HEK293 (cell line): ENCODE data around the gene CDKAL1.

Experiments used
- CTCF ChIA-PET: fragments of 350-600 bp; formaldehyde crosslinking; extraction: SDS; loops from one replicate; lab custom pipeline; 2021; ENCODE audit warnings: antibody characterized with exemption; lab: Yijun Ruan, JAX
- POLR2A ChIA-PET: fragments of 300-600 bp; formaldehyde crosslinking; extraction: SDS; loops from one replicate; lab custom pipeline; 2020; ENCODE audit warnings: antibody characterized with exemption, inconsistent platforms; lab: Yijun Ruan, JAX
- H3K27ac ChIP-seq: fragments of 200-500 bp; sonication (Bioruptor generic); 2 replicates; pipeline ENCODE4 v1.5.1; 2014; ENCODE audit warnings: low read depth, low read length, control low read depth, inconsistent platforms; ENCODE audit errors: extremely low read depth
- H3K36me3 ChIP-seq, 2 experiments: fragments of 200-500 bp in 1 of 2; sonication (Bioruptor generic) in 1 of 2; 1 replicate in 1 of 2; 2 replicates in 1 of 2; pipeline ENCODE4 v1.5.1; 2014 to 2017; ENCODE audit warnings: inconsistent platforms in 2 of 2, low read length in 2 of 2; ENCODE audit not compliant: control insufficient read depth in 2 of 2, insufficient read depth in 1 of 2
- H3K4me1 ChIP-seq: fragments of 200-500 bp; sonication (Bioruptor generic); 2 replicates; pipeline ENCODE4 v1.5.1; 2014; ENCODE audit warnings: mild to moderate bottlenecking, low read length, inconsistent platforms; ENCODE audit not compliant: control insufficient read depth, insufficient read depth
- H3K4me3 ChIP-seq: 2 replicates; pipeline ENCODE4 v1.5.1; 2011; ENCODE audit warnings: low read depth, mild to moderate bottlenecking, control low read depth, low read length, moderate library complexity
- H3K9me3 ChIP-seq: fragments of 200-500 bp; sonication (Bioruptor generic); 2 replicates; pipeline ENCODE4 v1.5.1; 2014; ENCODE audit warnings: low read depth, low read length, inconsistent platforms; ENCODE audit not compliant: control insufficient read depth, insufficient read depth
- HOXD13 ChIP-seq: sonication (generic); formaldehyde crosslinking; IDR thresholded peaks from 2 replicates; pipeline ENCODE4 v1.8.0; 2022; ENCODE audit warnings: missing genetic modification reagents, borderline replicate concordance
- KLF17 ChIP-seq: fragments of 450-650 bp; formaldehyde crosslinking; IDR thresholded peaks from 2 replicates; pipeline ENCODE4 v1.5.1; 2016; ENCODE audit warnings: missing biosample characterization, missing genetic modification characterization
- MYNN ChIP-seq: fragments of 450-650 bp; formaldehyde crosslinking; IDR thresholded peaks from 2 replicates; pipeline ENCODE4 v1.5.1; 2016; ENCODE audit warnings: missing biosample characterization, missing genetic modification characterization, borderline replicate concordance
- REPIN1 ChIP-seq: fragments of 450-650 bp; formaldehyde crosslinking; IDR thresholded peaks from 2 replicates; pipeline ENCODE4 v1.5.1; 2017; ENCODE audit warnings: missing biosample characterization, missing genetic modification characterization, low read depth
- SP2 ChIP-seq: fragments of 450-650 bp; formaldehyde crosslinking; IDR thresholded peaks from 2 replicates; pipeline ENCODE4 v1.5.1; 2016; ENCODE audit warnings: missing biosample characterization, missing genetic modification characterization
- YY1 ChIP-seq: fragments of 450-650 bp; formaldehyde crosslinking; IDR thresholded peaks from 2 replicates; pipeline ENCODE4 v1.5.1; 2018; ENCODE audit warnings: missing biosample characterization, missing genetic modification characterization
- ZNF133 ChIP-seq: fragments of 450-650 bp; formaldehyde crosslinking; IDR thresholded peaks from 2 replicates; pipeline ENCODE4 v1.5.1; 2016; ENCODE audit warnings: missing biosample characterization, missing genetic modification characterization
- ZNF146 ChIP-seq: fragments of 450-650 bp; formaldehyde crosslinking; IDR thresholded peaks from 2 replicates; pipeline ENCODE4 v1.5.1; 2016; ENCODE audit warnings: missing biosample characterization, missing genetic modification characterization
- ZNF148 ChIP-seq: fragments of 450-650 bp; formaldehyde crosslinking; IDR thresholded peaks from 2 replicates; pipeline ENCODE4 v1.5.0; 2017; ENCODE audit warnings: missing biosample characterization, missing genetic modification characterization, borderline replicate concordance
- ZNF155 ChIP-seq: fragments of 450-650 bp; formaldehyde crosslinking; IDR thresholded peaks from 2 replicates; pipeline ENCODE4 v1.5.1; 2016; ENCODE audit warnings: missing biosample characterization, missing genetic modification characterization
- ZNF174 ChIP-seq: fragments of 450-650 bp; formaldehyde crosslinking; IDR thresholded peaks from 2 replicates; pipeline ENCODE4 v1.5.0; 2017; ENCODE audit warnings: missing biosample characterization, mild to moderate bottlenecking, missing genetic modification characterization
- ZNF211 ChIP-seq: fragments of 450-650 bp; formaldehyde crosslinking; IDR thresholded peaks from 2 replicates; pipeline ENCODE4 v1.5.1; 2016; ENCODE audit warnings: low read depth, missing biosample characterization, missing genetic modification characterization
- ZNF223 ChIP-seq: fragments of 450-650 bp; formaldehyde crosslinking; IDR thresholded peaks from 2 replicates; pipeline ENCODE4 v1.5.1; 2016; ENCODE audit warnings: missing biosample characterization, missing genetic modification characterization
- ZNF501 ChIP-seq: fragments of 450-650 bp; formaldehyde crosslinking; IDR thresholded peaks from 2 replicates; pipeline ENCODE4 v1.5.1; 2016; ENCODE audit warnings: missing biosample characterization, missing genetic modification characterization
- ZNF529 ChIP-seq: fragments of 450-650 bp; formaldehyde crosslinking; IDR thresholded peaks from 2 replicates; pipeline ENCODE4 v1.5.1; 2017; ENCODE audit warnings: missing genetic modification characterization, missing biosample characterization; ENCODE audit not compliant: insufficient replicate concordance
- ZNF544 ChIP-seq: fragments of 450-650 bp; formaldehyde crosslinking; IDR thresholded peaks from 2 replicates; pipeline ENCODE4 v1.5.0; 2017; ENCODE audit warnings: missing biosample characterization, missing genetic modification characterization
- ZNF548 ChIP-seq: fragments of 450-650 bp; formaldehyde crosslinking; IDR thresholded peaks from 2 replicates; pipeline ENCODE4 v1.5.1; 2016; ENCODE audit warnings: missing biosample characterization, missing genetic modification characterization
- ZNF571 ChIP-seq: fragments of 450-650 bp; formaldehyde crosslinking; IDR thresholded peaks from 2 replicates; pipeline ENCODE4 v1.5.0; 2017; ENCODE audit warnings: missing biosample characterization, missing genetic modification characterization
- ZNF629 ChIP-seq: fragments of 450-650 bp; formaldehyde crosslinking; IDR thresholded peaks from 2 replicates; pipeline ENCODE4 v1.5.1; 2017; ENCODE audit warnings: missing biosample characterization, missing genetic modification characterization
- ZNF701 ChIP-seq: fragments of 450-650 bp; formaldehyde crosslinking; IDR thresholded peaks from 2 replicates; pipeline ENCODE4 v1.5.1; 2016; ENCODE audit warnings: missing biosample characterization, missing genetic modification characterization
- ZNF837 ChIP-seq: fragments of 450-650 bp; formaldehyde crosslinking; IDR thresholded peaks from 2 replicates; pipeline ENCODE4 v1.5.1; 2016; ENCODE audit warnings: missing biosample characterization, missing genetic modification characterization

Gene CDKAL1

DNA sequence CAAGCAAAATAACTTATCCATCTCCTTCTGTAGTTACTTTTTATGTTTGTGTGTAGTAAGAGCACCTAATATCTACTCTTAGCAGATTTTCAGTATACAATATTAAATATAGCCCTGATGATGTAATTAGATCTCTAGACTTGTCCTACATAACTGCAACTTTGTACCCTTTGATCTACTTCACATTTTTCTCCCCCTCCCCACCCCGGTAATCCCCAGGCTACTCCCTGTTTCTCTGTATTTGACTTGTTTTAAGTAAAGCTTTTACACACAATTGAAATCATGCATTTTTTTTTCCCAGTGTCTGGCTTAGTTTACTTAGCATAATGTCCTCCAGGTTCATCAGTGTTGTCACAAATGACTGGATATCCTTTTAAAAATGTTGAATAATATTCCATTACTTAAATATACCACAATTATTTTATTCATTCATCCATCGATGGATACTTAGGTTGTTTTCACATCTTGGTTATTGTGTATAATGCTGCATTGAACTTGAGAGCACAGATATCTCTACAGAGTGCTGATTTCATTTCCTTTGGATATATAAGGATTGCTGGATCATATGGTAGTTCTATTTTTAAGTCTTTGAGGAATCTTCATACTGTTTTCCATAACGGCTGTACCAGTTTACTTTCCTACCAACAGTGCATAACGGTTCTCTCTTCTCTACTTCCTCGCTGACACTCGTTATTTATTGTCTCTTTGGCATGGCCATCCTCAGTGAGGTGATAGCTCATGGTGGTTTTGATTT, 212.7 kb downstream of the CDKAL1 start:
- Histone ChIP-seq H3K36me3 (no peaks in the 10 kb centered on the region), H3K27ac (no peak overlapping the region), H3K4me1 (peaks cover 12% of the 10 kb centered on the region), H3K9me3 (no peaks in the 10 kb centered on the region), H3K4me3 (no peak overlapping the region)
- no peak for TF ChIP-seq ZNF701
- no peak for TF ChIP-seq ZNF133 (tag by site-specific recombination)
- no peak for TF ChIP-seq ZNF529 (tag by site-specific recombination)
- no peak for TF ChIP-seq ZNF548
- ChIA-PET CTCF (interaction anchor here (0.6 to 1.4 kb wide), 2 partner anchors 10 to 842 kb away, joined by 3 read pairs; no protein-coding TSS in a partner anchor), POLR2A (no interaction called here)

GRCh38 chr6:20747991-20748390, 213.7 kb downstream of the CDKAL1 start:
- CTCF ChIA-PET = interaction anchor here (0.6 kb wide), 1 partner anchor 11 kb away, joined by 3 read pairs; no protein-coding TSS in a partner anchor
- TF ChIP-seq ZNF571 (tag by site-specific recombination) (no peak), KLF17 (tag by site-specific recombination) (no peak), ZNF223 (tag by site-specific recombination) (no peak), ZNF146 (tag by site-specific recombination) (no peak), ZNF544 (no peak), HOXD13 (CRISPR knock-in tag) (no peak), ZNF211 (tag by site-specific recombination) (no peak), ZNF629 (tag by site-specific recombination) (no peak), ZNF148 (no peak), ZNF174 (tag by site-specific recombination) (no peak), REPIN1 (tag by site-specific recombination) (no peak), YY1 (tag by site-specific recombination) (no peak), ZNF155 (no peak), MYNN (tag by site-specific recombination) (no peak), ZNF501 (no peak), ZNF837 (tag by site-specific recombination) (no peak), SP2 (no peak)
- TF ChIP-seq, all 188 proteins: peak for 0
- H3K4me1 ChIP-seq = peaks cover 12% of the 10 kb centered on the region
- H3K36me3 ChIP-seq = no peaks in the 10 kb centered on the region
- no peak overlapping the region for H3K4me3 ChIP-seq
- no peaks in the 10 kb centered on the region for H3K9me3 ChIP-seq
- POLR2A ChIA-PET = no interaction called here
- no peak overlapping the region for H3K27ac ChIP-seq
